ENCODE measurements around the gene ADGRE1.

DNA sequence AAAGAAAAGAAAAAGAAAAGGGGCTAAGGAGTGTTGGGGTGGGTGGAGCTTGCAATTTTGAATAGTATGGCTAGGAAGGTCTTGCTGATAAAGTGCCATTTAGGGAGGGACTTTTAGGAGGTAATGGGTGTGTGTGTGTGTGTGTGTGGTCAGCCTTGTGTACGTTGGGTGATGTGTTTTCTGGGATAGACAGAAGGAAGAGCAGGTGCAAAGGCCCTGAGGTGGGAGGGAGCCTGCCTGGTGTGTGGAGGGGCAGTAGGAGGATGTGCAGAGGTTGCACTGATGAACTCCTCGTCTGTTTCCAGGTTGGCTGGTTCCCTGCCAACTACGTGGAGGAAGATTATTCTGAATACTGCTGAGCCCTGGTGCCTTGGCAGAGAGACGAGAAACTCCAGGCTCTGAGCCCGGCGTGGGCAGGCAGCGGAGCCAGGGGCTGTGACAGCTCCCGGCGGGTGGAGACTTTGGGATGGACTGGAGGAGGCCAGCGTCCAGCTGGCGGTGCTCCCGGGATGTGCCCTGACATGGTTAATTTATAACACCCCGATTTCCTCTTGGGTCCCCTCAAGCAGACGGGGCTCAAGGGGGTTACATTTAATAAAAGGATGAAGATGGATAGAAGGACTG, 30.5 kb upstream of the ADGRE1 start:
- TF ChIP-seq EZH2 (IDR thresholded peaks at IDR 0.05; ENCODE audit: borderline replicate concordance, insufficient read depth, low read length, poor library complexity, severe bottlenecking), result no peak
- TF ChIP-seq, protein P1, sequence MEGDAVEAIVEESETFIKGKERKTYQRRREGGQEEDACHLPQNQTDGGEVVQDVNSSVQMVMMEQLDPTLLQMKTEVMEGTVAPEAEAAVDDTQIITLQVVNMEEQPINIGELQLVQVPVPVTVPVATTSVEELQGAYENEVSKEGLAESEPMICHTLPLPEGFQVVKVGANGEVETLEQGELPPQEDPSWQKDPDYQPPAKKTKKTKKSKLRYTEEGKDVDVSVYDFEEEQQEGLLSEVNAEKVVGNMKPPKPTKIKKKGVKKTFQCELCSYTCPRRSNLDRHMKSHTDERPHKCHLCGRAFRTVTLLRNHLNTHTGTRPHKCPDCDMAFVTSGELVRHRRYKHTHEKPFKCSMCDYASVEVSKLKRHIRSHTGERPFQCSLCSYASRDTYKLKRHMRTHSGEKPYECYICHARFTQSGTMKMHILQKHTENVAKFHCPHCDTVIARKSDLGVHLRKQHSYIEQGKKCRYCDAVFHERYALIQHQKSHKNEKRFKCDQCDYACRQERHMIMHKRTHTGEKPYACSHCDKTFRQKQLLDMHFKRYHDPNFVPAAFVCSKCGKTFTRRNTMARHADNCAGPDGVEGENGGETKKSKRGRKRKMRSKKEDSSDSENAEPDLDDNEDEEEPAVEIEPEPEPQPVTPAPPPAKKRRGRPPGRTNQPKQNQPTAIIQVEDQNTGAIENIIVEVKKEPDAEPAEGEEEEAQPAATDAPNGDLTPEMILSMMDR (IDR thresholded peaks at IDR 0.05; ENCODE audit: poor library complexity, severe bottlenecking), result no peak
- TF ChIP-seq POLR2AphosphoS5 (IDR thresholded peaks at IDR 0.05), result no peak
- no peak for TF ChIP-seq TAF1 (IDR thresholded peaks at IDR 0.05; ENCODE audit: low read depth)
- no peak for TF ChIP-seq RAD21 (conservative IDR thresholded peaks at IDR 0.05)
- TF ChIP-seq SMC3 (conservative IDR thresholded peaks at IDR 0.05; ENCODE audit: poor library complexity), result no peak
- TF ChIP-seq EP300 (conservative IDR thresholded peaks at IDR 0.05; ENCODE audit: poor library complexity, severe bottlenecking), result no peak
